GM12878 (cell line): ENCODE results near the gene KAZN. TPM values are rescaled to one million over a fixed set of nuclear protein-coding genes. Genes with fewer than 3 reads are reported as not detected.
A peak's percentile ranks its signal among the peaks of the same experiment; 100 is the strongest.

ENCODE experiments used
- ATAC-seq: fragments of 200-7000 bp; cut with Tn5 transposase; 3 replicates; pipeline ENCODE4 v1.9.1; 2020; ENCODE audit warnings: mild to moderate bottlenecking, moderate library complexity
- BruUV-seq: library from RNA; stranded (reverse); fragments of 400-500 nt; replicated peaks from 2 replicates; lab custom pipeline; 2021; lab: Mats Ljungman, UMichigan
- CTCF ChIA-PET: fragments of 300-600 bp; sonication (Branson Sonifier 250); formaldehyde crosslinking; extraction: SDS; loops from one replicate; lab custom pipeline; 2021; ENCODE audit warnings: inconsistent platforms; lab: Yijun Ruan, JAX
- POLR2A ChIA-PET: fragments of 350-600 bp; formaldehyde crosslinking; extraction: SDS; loops from one replicate; lab custom pipeline; 2021; ENCODE audit warnings: inconsistent platforms; lab: Charles Lee
- RAD21 ChIA-PET: fragments of 300-600 bp; sonication (Branson Sonifier 250); formaldehyde crosslinking; loops from one replicate; lab custom pipeline; 2023; ENCODE audit warnings: antibody characterized with exemption; ENCODE audit not compliant: unreplicated experiment; lab: Charles Lee
- SMC1A ChIA-PET: fragments of 300-600 bp; sonication (Branson Sonifier 250); formaldehyde crosslinking; loops from one replicate; lab custom pipeline; 2023; ENCODE audit not compliant: unreplicated experiment, uncharacterized antibody; lab: Charles Lee
- DNase-seq: peaks from one replicate; pipeline ENCODE4 v3.0.0-alpha.2; 2011; ENCODE audit warnings: low read depth, low spot score
- FAIRE-seq: peaks from 3 replicates; lab custom pipeline; 2011; peaks lifted over from hg19 to GRCh38; lab: Jason Lieb, UNC
- H2AFZ ChIP-seq: 2 replicates; pipeline ENCODE4 v1.6.0; 2011; ENCODE audit warnings: low read depth, low read length, control low read depth; ENCODE audit not compliant: control insufficient read depth
- H3K27ac ChIP-seq: 2 replicates; pipeline ENCODE4 v1.5.1; 2011; ENCODE audit warnings: control low read depth; ENCODE audit not compliant: control insufficient read depth, insufficient read depth
- H3K27me3 ChIP-seq, 2 experiments: replicated peaks in 1 of 2; 2 replicates each; pipeline versions ENCODE4 v1.6.0 to v1.6.1; 2011; ENCODE audit warnings: low read length in 1 of 2; ENCODE audit not compliant: control insufficient read depth in 2 of 2, insufficient read depth in 2 of 2
- H3K36me3 ChIP-seq, 2 experiments: 2 replicates each; pipeline ENCODE4 v1.5.1; 2011; ENCODE audit warnings: low read length in 1 of 2; ENCODE audit not compliant: control insufficient read depth in 2 of 2, insufficient read depth in 2 of 2
- H3K4me1 ChIP-seq: 2 replicates; pipeline ENCODE4 v1.6.1; 2011; ENCODE audit warnings: mild to moderate bottlenecking, low read length, moderate library complexity, mixed read lengths; ENCODE audit not compliant: control insufficient read depth, insufficient read depth
- H3K4me2 ChIP-seq: 2 replicates; pipeline ENCODE4 v1.6.0; 2011; ENCODE audit warnings: control low read depth; ENCODE audit not compliant: control insufficient read depth, insufficient read depth
- H3K4me3 ChIP-seq: fragments of 200-600 bp; sonication (generic); 2 replicates; pipeline ENCODE4 v1.5.1; 2016
- H3K79me2 ChIP-seq: 2 replicates; pipeline ENCODE4 v1.6.0; 2011; ENCODE audit warnings: low read length; ENCODE audit not compliant: control insufficient read depth, insufficient read depth
- H3K9ac ChIP-seq: 2 replicates; pipeline ENCODE4 v1.8.0; 2011; ENCODE audit warnings: low read length, control low read depth, mixed read lengths; ENCODE audit not compliant: control insufficient read depth, insufficient read depth
- H3K9me3 ChIP-seq: replicated peaks from 3 replicates; pipeline ENCODE4 v1.5.1; 2011; ENCODE audit warnings: mild to moderate bottlenecking, low read length; ENCODE audit not compliant: control insufficient read depth, insufficient read depth
- H4K20me1 ChIP-seq: 2 replicates; pipeline ENCODE4 v1.6.0; 2011; ENCODE audit not compliant: control insufficient read depth, insufficient read depth
- CREM ChIP-seq: IDR thresholded peaks from 2 replicates; pipeline ENCODE4 v1.6.1; 2014; ENCODE audit warnings: antibody characterized with exemption, low read depth
- FOXM1 ChIP-seq: IDR thresholded peaks from 2 replicates; pipeline ENCODE4 v1.6.1; 2012; ENCODE audit warnings: low read depth, mild to moderate bottlenecking, inconsistent platforms, low read length, moderate library complexity
- IKZF2 ChIP-seq, 2 experiments: fragments of 450-650 bp; IDR thresholded peaks; 2 replicates each; pipeline ENCODE4 v1.6.1; 2017; ENCODE audit warnings: mild to moderate bottlenecking in 2 of 2, moderate library complexity in 2 of 2
- NRF1 ChIP-seq: conservative IDR thresholded peaks from 2 replicates; pipeline ENCODE4 v1.6.1; 2011; ENCODE audit warnings: mild to moderate bottlenecking, low read depth, low read length, improper control_type of control experiment
- PML ChIP-seq: IDR thresholded peaks from 2 replicates; pipeline ENCODE4 v1.6.1; 2012; ENCODE audit warnings: low read length, inconsistent platforms
- POLR2AphosphoS5 ChIP-seq: IDR thresholded peaks from 2 replicates; pipeline ENCODE4 v1.6.1; 2011; ENCODE audit warnings: mild to moderate bottlenecking, low read length, inconsistent platforms
- POU2F2 ChIP-seq: IDR thresholded peaks from 3 replicates; pipeline ENCODE4 v1.6.1; 2011; ENCODE audit warnings: low read depth, mild to moderate bottlenecking, low read length, borderline replicate concordance
- RCOR1 ChIP-seq: conservative IDR thresholded peaks from 2 replicates; pipeline ENCODE4 v1.6.1; 2012; ENCODE audit warnings: low read depth, low read length, improper control_type of control experiment
- SMC3 ChIP-seq: IDR thresholded peaks from 2 replicates; pipeline ENCODE4 v1.6.1; 2011; ENCODE audit warnings: low read length, improper control_type of control experiment, borderline replicate concordance
- SPI1 ChIP-seq: IDR thresholded peaks from 2 replicates; pipeline ENCODE4 v1.6.1; 2011; ENCODE audit warnings: low read depth, mild to moderate bottlenecking, low read length, moderate library complexity, borderline replicate concordance; ENCODE audit not compliant: insufficient read depth
- TCF12 ChIP-seq: IDR thresholded peaks from 2 replicates; pipeline ENCODE4 v1.6.1; 2011; ENCODE audit warnings: low read depth, mild to moderate bottlenecking, low read length
- TCF3 ChIP-seq: IDR thresholded peaks from 2 replicates; pipeline ENCODE4 v1.6.1; 2012; ENCODE audit warnings: low read depth, mild to moderate bottlenecking, low read length, borderline replicate concordance; ENCODE audit not compliant: insufficient read depth
- WGBS: methylation state at CpG from one replicate; pipeline ENCODE4 v1.1.6; 2016; ENCODE audit warnings: low lambda C conversion rate; ENCODE audit not compliant: insufficient replicate concordance, insufficient coverage; ENCODE audit errors: missing lambda C conversion rate; 5-methylcytosine and 5-hydroxymethylcytosine counted together
- in situ Hi-C: fragments of 300-500 bp; cut with MboI; formaldehyde crosslinking; loops from 9 replicates; pipeline ENCODE4 v1.14.3; 2018; ENCODE audit warnings: mixed read lengths
- intact Hi-C: fragments of 100-400 bp; cut with micrococcal nuclease; formaldehyde crosslinking; loops from one replicate; pipeline ENCODE4 v1.14.2; 2022; ENCODE audit not compliant: unreplicated experiment
- polyA plus RNA-seq, 11 experiments: library from polyadenylated mRNA; depleted of rRNA in 4 of 11; unstranded in 6 of 11; stranded (reverse) in 5 of 11; fragments of >200 nt; fragmentation: Nextera tagmentation in 4 of 11; fragmentation: Illumina TruSeq in 1 of 11; extraction: Ambion mirVana in 4 of 11; extraction: Trizol in 1 of 11; gene quantifications; 1 replicate in 1 of 11; 2 replicates in 10 of 11; pipeline versions ENCODE4 v1.2.1 to v1.2.3, GENCODE V29; 2011 to 2016; ENCODE audit warnings: inconsistent platforms in 2 of 11, missing spikeins in 2 of 11, low read depth in 1 of 11
- total RNA-seq, 4 experiments: library from RNA; depleted of rRNA in 3 of 4; stranded (reverse); fragments of >200 nt in 3 of 4; fragmentation: Illumina TruSeq in 1 of 4; extraction: Trizol in 1 of 4; gene quantifications; 2 replicates each; pipeline versions ENCODE4 v1.2.1 to v1.2.3, GENCODE V29; 2013 to 2021
- TF ChIP-seq, protein P1 (sequence below): fragments of 450-650 bp; IDR thresholded peaks from 2 replicates; pipeline ENCODE4 v1.6.1; 2017; ENCODE audit warnings: low read depth, mild to moderate bottlenecking, moderate library complexity
- TF ChIP-seq, protein P2 (sequence below): fragments of 450-650 bp; IDR thresholded peaks from 2 replicates; pipeline ENCODE4 v1.6.1; 2016; ENCODE audit warnings: mild to moderate bottlenecking, moderate library complexity, borderline replicate concordance
- TF ChIP-seq, protein P3 (sequence below): fragments of 450-650 bp; IDR thresholded peaks from 2 replicates; pipeline ENCODE4 v1.6.1; 2016; ENCODE audit warnings: mild to moderate bottlenecking

KAZN gene
- total and polyA plus RNA-seq, 10 of the 15 experiments (the other 5 are each of a cell fraction or from before 2014, with no cell fraction given), result 0.72 to 4.0 (median 1.2) TPM

DNA sequence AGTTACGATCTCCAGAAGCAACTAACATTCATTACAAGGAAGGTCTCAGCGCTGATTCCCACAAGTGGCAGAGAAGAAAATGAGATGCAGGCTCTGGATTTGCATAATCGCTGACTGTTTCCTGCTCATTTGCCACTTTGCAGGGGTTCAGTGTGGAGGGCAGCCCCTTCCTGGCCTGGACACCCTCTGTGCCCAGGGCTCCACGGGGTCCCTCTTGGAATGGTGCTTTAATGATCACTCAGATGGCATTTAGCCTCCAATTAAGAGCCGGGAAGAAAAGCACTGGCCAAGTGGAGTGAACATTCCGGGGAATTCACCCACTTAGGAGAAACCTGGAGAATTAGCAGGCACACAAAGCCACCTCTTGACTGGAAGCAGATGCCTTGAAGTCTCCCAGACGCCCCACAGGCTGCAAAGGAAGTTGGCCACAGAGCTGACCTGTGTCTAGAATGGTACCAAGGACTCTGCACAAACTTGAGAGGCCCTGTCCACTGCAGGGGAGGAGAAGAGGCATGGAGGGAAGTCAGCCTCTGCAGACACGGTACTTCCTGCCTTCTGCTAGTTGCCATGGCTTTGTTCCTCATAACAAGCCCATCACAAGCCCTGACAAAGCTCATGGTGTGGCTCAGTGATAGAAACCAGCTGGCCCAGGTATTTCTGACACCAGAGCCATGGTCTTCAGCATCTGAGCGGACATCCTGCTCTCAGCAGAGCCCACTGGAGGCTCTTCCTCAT lies 157.2 kb downstream of the KAZN start:
- CTCF ChIA-PET, result interaction anchor here (1.1 to 1.3 kb wide), 2 partner anchors 22 to 23 kb away, joined by 3 to 4 read pairs; no protein-coding TSS in a partner anchor
- FAIRE-seq (no peak), ATAC-seq (peak; percentile 91), DNase-seq (no peak)
- no peaks in the 10 kb centered on the region; the same call in 2 of the 3 replicates for H3K9me3 ChIP-seq
- POLR2A ChIA-PET, result no interaction called here
- H3K9ac ChIP-seq, result no peak overlapping the region
- SMC1A ChIA-PET, result interaction anchor here (0.6 to 1.1 kb wide), 2 partner anchors 18 to 22 kb away, joined by 3 read pairs; no protein-coding TSS in a partner anchor
- RAD21 ChIA-PET, result interaction anchor here (1.0 to 1.2 kb wide), 2 partner anchors 10 to 23 kb away, joined by 3 read pairs; no protein-coding TSS in a partner anchor
- H2AFZ ChIP-seq, result peak overlapping the region; percentile 35; the same call in 1 of the 2 replicates
- H3K4me1 ChIP-seq, result peaks cover 7% of the 10 kb centered on the region
- H3K4me3 ChIP-seq, result no peak overlapping the region
- WGBS, result 7% methylated on average over 9 of the region's 9 CpGs
- intact Hi-C loops (no loop called here), in situ Hi-C loops (no loop called here)
- no peak overlapping the region; the same call in 1 of the 2 replicates for H3K4me2 ChIP-seq
- no peaks in the 10 kb centered on the region for H4K20me1 ChIP-seq
- no TSS peak for BruUV-seq
- no peak overlapping the region for H3K27ac ChIP-seq
- H3K27me3 ChIP-seq, result no peaks in the 10 kb centered on the region
- no peaks in the 10 kb centered on the region for H3K79me2 ChIP-seq
- H3K36me3 ChIP-seq, result no peaks in the 10 kb centered on the region
- TF ChIP-seq NRF1, result no peak
- TF ChIP-seq, protein P1, sequence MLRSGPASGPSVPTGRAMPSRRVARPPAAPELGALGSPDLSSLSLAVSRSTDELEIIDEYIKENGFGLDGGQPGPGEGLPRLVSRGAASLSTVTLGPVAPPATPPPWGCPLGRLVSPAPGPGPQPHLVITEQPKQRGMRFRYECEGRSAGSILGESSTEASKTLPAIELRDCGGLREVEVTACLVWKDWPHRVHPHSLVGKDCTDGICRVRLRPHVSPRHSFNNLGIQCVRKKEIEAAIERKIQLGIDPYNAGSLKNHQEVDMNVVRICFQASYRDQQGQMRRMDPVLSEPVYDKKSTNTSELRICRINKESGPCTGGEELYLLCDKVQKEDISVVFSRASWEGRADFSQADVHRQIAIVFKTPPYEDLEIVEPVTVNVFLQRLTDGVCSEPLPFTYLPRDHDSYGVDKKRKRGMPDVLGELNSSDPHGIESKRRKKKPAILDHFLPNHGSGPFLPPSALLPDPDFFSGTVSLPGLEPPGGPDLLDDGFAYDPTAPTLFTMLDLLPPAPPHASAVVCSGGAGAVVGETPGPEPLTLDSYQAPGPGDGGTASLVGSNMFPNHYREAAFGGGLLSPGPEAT, result no peak
- TF ChIP-seq, protein P2, sequence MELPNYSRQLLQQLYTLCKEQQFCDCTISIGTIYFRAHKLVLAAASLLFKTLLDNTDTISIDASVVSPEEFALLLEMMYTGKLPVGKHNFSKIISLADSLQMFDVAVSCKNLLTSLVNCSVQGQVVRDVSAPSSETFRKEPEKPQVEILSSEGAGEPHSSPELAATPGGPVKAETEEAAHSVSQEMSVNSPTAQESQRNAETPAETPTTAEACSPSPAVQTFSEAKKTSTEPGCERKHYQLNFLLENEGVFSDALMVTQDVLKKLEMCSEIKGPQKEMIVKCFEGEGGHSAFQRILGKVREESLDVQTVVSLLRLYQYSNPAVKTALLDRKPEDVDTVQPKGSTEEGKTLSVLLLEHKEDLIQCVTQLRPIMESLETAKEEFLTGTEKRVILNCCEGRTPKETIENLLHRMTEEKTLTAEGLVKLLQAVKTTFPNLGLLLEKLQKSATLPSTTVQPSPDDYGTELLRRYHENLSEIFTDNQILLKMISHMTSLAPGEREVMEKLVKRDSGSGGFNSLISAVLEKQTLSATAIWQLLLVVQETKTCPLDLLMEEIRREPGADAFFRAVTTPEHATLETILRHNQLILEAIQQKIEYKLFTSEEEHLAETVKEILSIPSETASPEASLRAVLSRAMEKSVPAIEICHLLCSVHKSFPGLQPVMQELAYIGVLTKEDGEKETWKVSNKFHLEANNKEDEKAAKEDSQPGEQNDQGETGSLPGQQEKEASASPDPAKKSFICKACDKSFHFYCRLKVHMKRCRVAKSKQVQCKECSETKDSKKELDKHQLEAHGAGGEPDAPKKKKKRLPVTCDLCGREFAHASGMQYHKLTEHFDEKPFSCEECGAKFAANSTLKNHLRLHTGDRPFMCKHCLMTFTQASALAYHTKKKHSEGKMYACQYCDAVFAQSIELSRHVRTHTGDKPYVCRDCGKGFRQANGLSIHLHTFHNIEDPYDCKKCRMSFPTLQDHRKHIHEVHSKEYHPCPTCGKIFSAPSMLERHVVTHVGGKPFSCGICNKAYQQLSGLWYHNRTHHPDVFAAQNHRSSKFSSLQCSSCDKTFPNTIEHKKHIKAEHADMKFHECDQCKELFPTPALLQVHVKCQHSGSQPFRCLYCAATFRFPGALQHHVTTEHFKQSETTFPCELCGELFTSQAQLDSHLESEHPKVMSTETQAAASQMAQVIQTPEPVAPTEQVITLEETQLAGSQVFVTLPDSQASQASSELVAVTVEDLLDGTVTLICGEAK, result no peak
- TF ChIP-seq RCOR1, result no peak
- no peak for TF ChIP-seq SMC3
- TF ChIP-seq FOXM1, result no peak
- TF ChIP-seq, protein P3, sequence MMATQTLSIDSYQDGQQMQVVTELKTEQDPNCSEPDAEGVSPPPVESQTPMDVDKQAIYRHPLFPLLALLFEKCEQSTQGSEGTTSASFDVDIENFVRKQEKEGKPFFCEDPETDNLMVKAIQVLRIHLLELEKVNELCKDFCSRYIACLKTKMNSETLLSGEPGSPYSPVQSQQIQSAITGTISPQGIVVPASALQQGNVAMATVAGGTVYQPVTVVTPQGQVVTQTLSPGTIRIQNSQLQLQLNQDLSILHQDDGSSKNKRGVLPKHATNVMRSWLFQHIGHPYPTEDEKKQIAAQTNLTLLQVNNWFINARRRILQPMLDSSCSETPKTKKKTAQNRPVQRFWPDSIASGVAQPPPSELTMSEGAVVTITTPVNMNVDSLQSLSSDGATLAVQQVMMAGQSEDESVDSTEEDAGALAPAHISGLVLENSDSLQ, result peak; percentile 60
- TF ChIP-seq IKZF2 (IDR thresholded peaks at IDR 0.05), result 0 out of 4 replicates have a peak, but pooled peaks of 1 of the 2 experiments have one; percentile 21
- TF ChIP-seq SPI1, result peak; percentile 33; the same call in 1 of the 2 replicates
- TF ChIP-seq TCF3, result peak; percentile 76; the same call in 1 of the 2 replicates
- TF ChIP-seq PML, result no peak
- no peak for TF ChIP-seq POLR2AphosphoS5
- no peak for TF ChIP-seq CREM
- TF ChIP-seq POU2F2, result peak; percentile 51; the same call in 1 of the 3 replicates
- TF ChIP-seq TCF12, result peak; percentile 85; the same call in 1 of the 2 replicates
